Skin epidermis (tissue), 12 donors: ENCODE results near the gene GOLGA8B.
"Not testable (repeated sequence)": the region's sequence is repeated elsewhere in the genome, so short reads cannot be mapped to it uniquely, and the experiment has no call there.

ENCODE experiments used
- H3K27ac ChIP-seq, 21 experiments: fragments of 200-600 bp; sonication (generic) in 11 of 21; one replicate each; pipeline ENCODE4 v1.5.0; 2020; ENCODE audit warnings: mild to moderate bottlenecking in 3 of 21, inconsistent platforms in 2 of 21, moderate library complexity in 2 of 21
- H3K4me3 ChIP-seq, 7 experiments: fragments of 200-600 bp; sonication (generic) in 2 of 7; one replicate each; pipeline ENCODE4 v1.5.0; 2020; ENCODE audit warnings: inconsistent platforms in 2 of 7, mild to moderate bottlenecking in 2 of 7, moderate library complexity in 1 of 7

GOLGA8B gene

DNA sequence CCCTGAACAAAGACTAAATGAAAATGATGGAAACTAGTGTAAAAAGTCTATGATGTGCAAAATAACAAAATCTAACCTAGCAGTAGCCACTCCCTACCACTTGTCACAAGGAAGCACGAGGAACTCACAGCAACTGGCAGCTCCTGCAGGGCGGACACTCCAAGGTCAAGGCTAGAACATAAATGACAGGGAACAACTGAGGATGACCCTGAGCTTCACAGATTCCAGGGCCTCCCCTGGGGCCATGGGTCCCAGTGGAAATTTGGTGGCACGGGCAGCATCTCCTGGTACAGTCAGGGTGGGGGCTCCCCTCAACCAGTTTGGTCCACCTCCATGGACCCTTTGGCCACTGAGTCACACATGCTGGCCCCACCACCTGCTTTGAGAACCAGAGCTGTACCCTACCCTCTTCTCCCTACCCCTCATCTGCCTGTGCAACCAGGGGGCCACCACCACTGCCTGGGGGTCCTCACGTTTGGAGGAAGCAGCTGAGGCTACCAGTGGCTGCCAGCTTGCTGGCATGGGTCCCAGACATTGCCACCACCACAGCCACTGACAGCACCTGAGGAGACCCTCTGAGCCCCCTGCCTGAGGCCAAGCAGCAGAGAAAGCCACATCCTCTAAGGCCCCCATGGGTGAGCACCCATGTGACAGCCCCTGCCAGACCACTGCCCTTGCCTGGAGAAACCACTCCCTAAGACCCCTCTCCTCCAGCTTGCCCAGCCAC lies 13.6 kb downstream of the GOLGA8B start:
- not testable (repeated sequence) for H3K4me3 ChIP-seq, H3K27ac ChIP-seq

DNA sequence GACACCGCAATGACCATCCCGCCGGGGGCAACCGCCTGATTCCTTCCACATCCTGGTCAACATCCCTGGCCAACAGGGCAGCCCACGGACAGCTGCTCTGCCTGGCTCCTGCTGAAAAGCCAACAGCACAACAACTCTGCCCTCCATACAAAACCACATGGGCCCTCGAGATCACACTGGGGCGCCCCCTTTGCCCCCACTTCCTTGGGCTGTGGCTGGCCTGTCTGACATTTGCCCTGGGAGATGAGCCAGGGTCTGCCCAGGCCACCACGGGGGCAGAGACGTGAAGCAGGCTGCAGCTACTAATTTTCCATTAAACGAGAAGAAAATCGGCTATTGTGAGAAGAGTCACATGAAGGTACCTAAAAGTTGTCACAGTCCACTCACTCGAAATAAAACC lies 16.3 kb downstream of the GOLGA8B start:
- not testable (repeated sequence) for H3K27ac ChIP-seq, H3K4me3 ChIP-seq

DNA sequence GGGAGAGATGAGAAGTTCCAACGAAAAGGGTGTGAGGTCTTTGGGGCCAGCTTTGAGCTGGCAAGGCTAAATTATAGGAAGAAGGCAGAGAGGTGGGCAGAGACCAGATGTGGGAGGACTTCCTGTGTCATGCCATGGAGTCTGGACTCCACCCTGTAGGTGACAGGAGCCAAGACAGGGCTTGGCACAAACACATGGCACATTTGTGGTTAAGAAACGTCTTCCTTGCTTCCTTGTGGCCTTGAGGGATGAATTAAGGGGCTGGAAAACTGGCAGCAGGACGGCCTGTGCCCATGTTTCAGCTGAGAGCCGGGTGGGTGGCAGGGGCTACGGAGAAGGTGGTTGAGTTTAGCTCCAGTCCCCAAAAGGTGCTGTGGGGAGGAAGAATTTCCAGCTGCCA lies 18.7 kb downstream of the GOLGA8B start:
- not testable (repeated sequence) for H3K4me3 ChIP-seq, H3K27ac ChIP-seq

DNA sequence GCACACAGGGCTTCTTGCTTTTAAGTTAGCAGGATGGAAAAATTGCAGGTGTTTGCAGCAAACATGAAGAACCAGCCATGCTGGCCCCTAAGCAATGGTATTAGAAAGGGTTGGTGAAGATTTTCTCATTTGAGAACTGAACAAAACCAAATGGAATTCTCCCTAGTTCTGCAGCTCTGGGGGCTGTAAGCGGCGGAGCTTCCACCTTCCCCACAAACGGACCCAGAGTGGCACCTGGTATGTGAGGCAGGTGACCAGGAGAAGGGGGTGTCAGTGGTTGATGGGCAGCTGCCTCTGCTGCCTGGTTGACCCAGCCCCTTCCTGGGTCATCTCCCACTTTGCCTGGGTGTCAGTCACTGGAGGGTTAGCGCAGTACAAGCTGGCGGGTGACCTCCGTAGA lies 22.6 kb downstream of the GOLGA8B start:
- not testable (repeated sequence) for H3K27ac ChIP-seq, H3K4me3 ChIP-seq

DNA sequence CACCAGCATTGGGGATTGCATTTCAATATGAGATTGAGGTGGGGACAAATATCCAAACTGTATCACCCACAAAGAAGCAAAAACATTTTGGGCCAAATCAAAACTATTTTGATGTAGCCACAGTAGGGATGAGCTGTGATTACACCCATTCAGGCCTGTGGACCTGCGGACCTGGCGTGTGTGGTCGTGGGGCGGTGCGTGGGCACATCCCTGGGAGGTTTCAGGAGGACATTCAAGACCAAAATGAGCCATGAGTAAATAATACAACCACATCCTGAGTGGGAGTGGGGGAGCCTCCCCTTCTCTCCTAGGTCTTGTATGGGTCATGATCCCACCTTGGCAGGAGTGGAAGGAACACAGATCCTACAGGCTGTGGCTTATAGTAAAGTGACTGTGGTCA lies 23.7 kb downstream of the GOLGA8B start:
- not testable (repeated sequence) for H3K4me3 ChIP-seq, H3K27ac ChIP-seq

DNA sequence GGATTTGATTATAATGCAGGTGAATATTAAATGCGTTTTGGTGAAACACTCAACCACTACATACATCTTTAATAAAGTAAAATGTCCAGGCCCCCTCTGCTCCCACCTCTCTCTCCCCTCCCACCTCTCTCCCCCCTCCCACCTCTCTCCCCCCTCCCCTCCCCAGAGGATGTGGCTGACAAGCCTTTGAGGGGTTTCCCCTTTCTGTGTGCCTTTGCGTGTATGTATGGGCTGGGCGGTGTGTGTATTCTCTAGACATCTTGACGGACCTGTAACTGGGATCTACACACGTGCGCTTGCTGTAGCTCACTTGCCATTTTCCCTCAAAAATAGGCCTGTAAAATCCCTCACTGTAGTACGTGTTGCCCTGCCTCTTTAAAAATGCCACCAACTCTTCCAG lies 28.3 kb downstream of the GOLGA8B start:
- not testable (repeated sequence) for H3K4me3 ChIP-seq, H3K27ac ChIP-seq

DNA sequence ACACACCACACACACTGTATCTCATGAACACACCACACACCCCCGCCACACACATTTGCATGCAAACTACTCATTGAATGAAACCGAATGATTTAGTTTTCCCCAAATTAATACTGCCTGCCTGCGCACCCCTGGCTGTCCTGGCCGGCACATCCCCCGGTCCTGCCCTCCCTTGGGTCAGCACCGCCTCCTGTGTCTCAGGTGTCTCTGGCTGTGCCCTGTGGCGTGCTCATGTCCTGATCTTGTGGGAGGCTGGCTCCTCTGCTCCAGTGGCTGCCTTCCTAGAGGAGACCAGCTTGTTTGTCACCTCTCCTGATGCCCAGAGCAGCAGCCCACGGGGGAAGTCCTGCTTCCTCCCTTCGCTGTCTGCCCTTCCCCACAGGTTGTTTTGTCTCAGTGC lies 28.7 kb downstream of the GOLGA8B start:
- not testable (repeated sequence) for H3K4me3 ChIP-seq, H3K27ac ChIP-seq

DNA sequence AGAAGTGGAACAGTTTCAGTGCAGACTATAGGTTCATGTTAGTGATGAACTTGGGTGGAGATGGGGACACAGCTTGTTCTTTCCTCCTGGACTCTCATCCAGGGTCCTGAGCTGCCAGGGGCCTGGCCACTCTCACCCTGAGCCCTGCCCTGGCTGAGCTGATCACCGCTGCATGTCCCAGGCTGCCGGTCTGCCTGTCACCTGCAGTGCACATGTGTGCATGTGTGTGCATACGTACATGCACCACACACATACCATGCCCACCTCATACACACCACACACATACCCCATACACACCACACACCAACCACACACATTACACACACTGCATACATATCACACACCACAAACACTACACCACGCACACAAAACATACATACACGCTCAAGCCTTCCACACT lies 29.3 kb downstream of the GOLGA8B start:
- not testable (repeated sequence) for H3K27ac ChIP-seq, H3K4me3 ChIP-seq

DNA sequence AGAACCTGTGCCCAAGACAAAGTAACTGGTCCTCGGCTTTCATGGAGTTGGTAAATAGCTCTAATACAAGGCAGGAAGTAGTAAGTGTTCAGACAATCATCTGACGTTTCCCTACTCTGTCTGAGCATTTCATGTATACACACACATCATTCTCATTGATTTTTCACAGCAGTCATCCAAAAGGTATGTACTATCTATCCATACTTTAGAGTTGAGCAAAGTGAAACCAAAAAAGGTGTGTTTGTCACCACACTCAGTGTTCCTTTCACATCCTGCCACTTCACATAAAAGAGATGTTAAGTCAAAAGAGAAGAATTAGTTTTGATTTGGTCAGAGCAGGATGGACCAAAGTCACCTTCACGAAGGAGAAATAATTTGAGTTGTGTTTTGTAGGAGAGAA lies 33.3 kb downstream of the GOLGA8B start:
- H3K4me3 ChIP-seq, H3K27ac ChIP-seq: not testable (repeated sequence)

DNA sequence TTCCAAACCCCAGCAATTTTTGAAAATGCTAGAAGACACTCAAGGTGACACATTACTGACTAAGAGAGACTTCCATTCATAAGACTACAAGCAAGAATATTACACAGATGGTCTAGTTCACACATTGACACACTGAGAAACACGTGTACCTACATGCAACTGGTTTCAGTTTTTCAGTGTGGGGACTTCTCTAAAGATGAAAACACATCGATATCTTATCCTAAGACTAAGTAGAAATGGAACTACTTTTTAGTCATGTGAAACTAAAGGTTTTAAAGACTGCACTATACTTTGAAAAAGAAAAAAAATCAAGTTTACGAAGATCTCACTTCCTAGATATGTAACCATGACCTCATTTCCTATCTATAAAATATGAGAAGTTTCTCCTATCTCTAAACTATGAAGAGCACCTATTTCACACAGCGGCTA lies 34.1 kb downstream of the GOLGA8B start:
- not testable (repeated sequence) for H3K27ac ChIP-seq, H3K4me3 ChIP-seq

DNA sequence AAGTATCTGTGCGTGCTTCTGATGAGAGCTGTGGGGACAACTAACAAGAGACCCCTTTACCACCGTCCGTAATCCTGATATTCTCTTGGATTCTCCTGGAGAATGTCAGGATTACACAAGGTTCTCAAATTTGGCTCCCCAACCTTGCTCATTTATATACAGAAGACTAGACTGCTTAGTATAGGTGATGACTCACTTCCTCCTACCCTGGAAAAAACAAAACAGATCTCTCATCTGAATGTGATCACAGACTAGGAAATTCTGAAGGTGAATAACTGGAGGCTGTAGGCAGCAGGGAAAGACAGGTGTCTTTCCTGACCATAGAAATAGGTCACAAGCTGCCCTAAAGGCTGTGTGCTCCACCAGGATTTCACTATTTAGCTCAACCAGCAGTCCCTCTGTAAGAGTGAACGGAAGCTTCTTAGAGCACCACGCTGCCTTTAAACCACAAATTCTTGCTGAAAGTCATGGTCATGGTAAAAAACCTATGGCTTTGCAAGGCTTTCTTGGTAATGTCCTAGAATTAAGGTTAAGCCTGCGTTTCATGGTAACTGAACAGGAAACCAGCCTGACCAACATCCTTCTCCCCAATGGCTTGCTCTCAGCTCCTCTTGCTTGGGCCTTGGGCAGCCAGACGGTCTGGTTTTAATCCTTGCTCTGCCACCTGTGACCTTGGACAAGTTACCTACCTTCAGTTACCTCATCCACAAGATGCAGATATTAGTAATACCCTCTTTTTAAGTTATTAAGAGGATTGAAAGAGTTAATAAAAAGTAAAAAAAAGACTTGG lies 39.4 kb downstream of the GOLGA8B start:
- H3K27ac ChIP-seq, H3K4me3 ChIP-seq: not testable (repeated sequence)

DNA sequence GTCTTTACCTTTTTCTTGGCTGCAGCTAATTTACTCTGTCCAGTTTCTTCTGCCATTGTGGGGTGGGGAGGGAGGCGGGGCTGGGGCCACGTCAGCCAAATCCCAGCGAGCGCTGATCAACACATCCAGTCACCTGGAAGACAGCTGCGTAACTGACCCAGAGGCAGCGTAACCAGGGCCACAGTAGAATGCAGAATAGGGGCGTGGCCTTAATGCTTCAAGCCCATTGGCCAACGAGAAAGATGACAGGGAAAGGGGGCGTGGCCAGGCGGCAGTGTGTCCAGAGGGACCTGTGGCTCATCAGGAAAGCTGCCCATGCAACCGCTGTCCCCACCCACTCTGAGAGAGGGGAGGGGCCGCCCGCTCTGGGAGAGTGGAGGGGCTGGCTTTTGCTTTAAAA lies 47.6 kb downstream of the GOLGA8B start:
- not testable (repeated sequence) for H3K27ac ChIP-seq, H3K4me3 ChIP-seq
